ENCODE measurements around the gene TRPM6.

GRCh38 chr9:74817281-74817810 lies 70.4 kb downstream of the TRPM6 start:
- TF ChIP-seq CTCF (IDR thresholded peaks at IDR 0.05) (no peak), POLR2A (IDR thresholded peaks at IDR 0.05) (no peak), POLR2AphosphoS5 (IDR thresholded peaks at IDR 0.05; ENCODE audit: insufficient read depth in 1 of 2, low read depth in 1 of 2) (no peak)

Data from vagina (tissue), 2 donors.